Skeletal muscle tissue (tissue), 4 donors: ENCODE results near the gene TNN. TPM values are rescaled to one million over a fixed set of nuclear protein-coding genes. Genes with fewer than 3 reads are reported as not detected.
A peak's percentile ranks its signal among the peaks of the same experiment; 100 is the strongest.

Experiments
- H3K27ac ChIP-seq: one replicate; pipeline ENCODE4 v1.7.0; 2013; ENCODE audit warnings: mild to moderate bottlenecking, low read depth, low read length, inconsistent platforms
- H3K27me3 ChIP-seq, 3 donors: one replicate each; pipeline ENCODE4 v1.7.0; 2013; ENCODE audit warnings: low read length in 3 of 3; ENCODE audit not compliant: control insufficient read depth in 3 of 3, insufficient read depth in 3 of 3
- H3K36me3 ChIP-seq, 3 donors: one replicate each; pipeline ENCODE4 v1.7.0; 2013; ENCODE audit warnings: low read length in 3 of 3; ENCODE audit not compliant: control insufficient read depth in 3 of 3, insufficient read depth in 3 of 3
- H3K4me1 ChIP-seq, 3 donors: one replicate each; pipeline ENCODE4 v1.7.0; 2013; ENCODE audit warnings: low read length in 3 of 3, mild to moderate bottlenecking in 3 of 3; ENCODE audit not compliant: control insufficient read depth in 3 of 3, insufficient read depth in 3 of 3
- H3K4me3 ChIP-seq, 3 donors: one replicate each; pipeline ENCODE4 v1.7.0; 2013; ENCODE audit warnings: low read length in 3 of 3
- H3K9ac ChIP-seq, 3 donors: one replicate each; pipeline ENCODE4 v1.7.0; 2013; ENCODE audit warnings: low read length in 3 of 3, mild to moderate bottlenecking in 3 of 3, moderate library complexity in 2 of 3, low read depth in 1 of 3
- H3K9me3 ChIP-seq, 3 donors: one replicate each; pipeline ENCODE4 v1.7.0; 2013; ENCODE audit warnings: low read length in 3 of 3; ENCODE audit not compliant: control insufficient read depth in 3 of 3
- total RNA-seq: library from RNA; depleted of rRNA; stranded (reverse); fragments of >200 nt; gene quantifications from one replicate; pipeline ENCODE4 v1.2.3, GENCODE V29; 2014
- donor health status: Osteomylitis.

TNN gene
- total RNA-seq, 1 donor from 2014 or later: 5.7 TPM

GRCh38 chr1:175126347-175126746, 58.7 kb downstream of the TNN start:
- no peaks in the 10 kb centered on the region for H3K27me3 ChIP-seq
- H3K4me3 ChIP-seq: no peak overlapping the region
- H3K36me3 ChIP-seq: no peaks in the 10 kb centered on the region
- H3K4me1 ChIP-seq: peaks cover 5 to 15% (median 6%) of the 10 kb centered on the region in 3 donors
- no peak overlapping the region for H3K9ac ChIP-seq
- H3K9me3 ChIP-seq: no peaks in the 10 kb centered on the region
- H3K27ac ChIP-seq: no peak overlapping the region

DNA sequence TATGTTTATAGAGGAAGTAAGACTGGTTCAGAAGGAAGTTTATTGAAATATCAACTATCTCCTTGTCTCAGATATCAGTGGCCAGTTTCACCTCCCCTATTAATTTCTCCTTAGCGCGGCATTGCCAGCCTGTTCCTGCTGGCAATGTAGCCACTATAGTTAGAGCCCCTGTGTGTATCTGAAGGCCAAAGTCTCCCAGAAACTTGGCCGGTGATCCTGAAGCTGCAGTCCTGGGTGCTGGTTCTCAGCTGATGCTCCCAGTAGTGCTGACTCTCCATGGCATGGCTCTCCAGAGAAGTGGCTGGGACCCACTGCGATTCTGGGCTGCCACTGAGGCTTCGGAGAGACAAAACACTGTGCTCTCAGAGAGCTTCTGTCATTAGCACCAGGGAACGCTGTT, 59.9 kb downstream of the TNN start:
- H3K9me3 ChIP-seq: no peaks in the 10 kb centered on the region
- no peaks in the 10 kb centered on the region for H3K27me3 ChIP-seq
- no peak overlapping the region for H3K27ac ChIP-seq
- no peaks in the 10 kb centered on the region for H3K36me3 ChIP-seq
- peaks cover 5 to 15% (median 10%) of the 10 kb centered on the region in 3 donors for H3K4me1 ChIP-seq
- no peak overlapping the region for H3K9ac ChIP-seq
- H3K4me3 ChIP-seq: no peak overlapping the region

GRCh38 chr1:175128523-175128922, 60.9 kb downstream of the TNN start:
- Histone ChIP-seq H3K27me3 (no peaks in the 10 kb centered on the region), H3K9me3 (no peaks in the 10 kb centered on the region), H3K4me1 (peaks cover 5 to 15% (median 12%) of the 10 kb centered on the region in 3 donors), H3K4me3 (no peak overlapping the region), H3K9ac (no peak overlapping the region), H3K27ac (no peak overlapping the region), H3K36me3 (no peaks in the 10 kb centered on the region)

DNA sequence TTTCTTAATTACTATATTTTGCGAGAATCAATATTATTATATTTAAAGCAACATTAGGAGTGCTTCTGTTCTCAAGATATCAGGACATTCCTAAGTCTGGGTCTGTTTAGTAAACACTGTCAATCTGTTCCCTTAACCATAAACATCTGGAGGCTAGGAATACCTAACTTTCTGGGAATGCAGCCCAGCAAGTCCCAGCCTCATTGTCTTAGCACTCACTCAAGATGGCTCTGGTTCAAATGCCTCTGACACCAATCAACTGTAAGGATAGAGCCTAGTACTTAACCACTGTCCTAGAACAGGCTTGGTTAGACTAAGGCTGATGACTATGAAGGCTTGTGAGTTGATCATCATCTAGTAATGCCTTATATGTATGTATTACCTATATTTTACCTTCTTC, 61.5 kb downstream of the TNN start:
- no peaks in the 10 kb centered on the region for H3K9me3 ChIP-seq
- no peak overlapping the region for H3K27ac ChIP-seq
- no peak overlapping the region for H3K9ac ChIP-seq
- no peak overlapping the region for H3K4me3 ChIP-seq
- H3K36me3 ChIP-seq: no peaks in the 10 kb centered on the region
- H3K27me3 ChIP-seq: no peaks in the 10 kb centered on the region
- H3K4me1 ChIP-seq: peaks cover 5 to 15% (median 12%) of the 10 kb centered on the region in 3 donors

DNA sequence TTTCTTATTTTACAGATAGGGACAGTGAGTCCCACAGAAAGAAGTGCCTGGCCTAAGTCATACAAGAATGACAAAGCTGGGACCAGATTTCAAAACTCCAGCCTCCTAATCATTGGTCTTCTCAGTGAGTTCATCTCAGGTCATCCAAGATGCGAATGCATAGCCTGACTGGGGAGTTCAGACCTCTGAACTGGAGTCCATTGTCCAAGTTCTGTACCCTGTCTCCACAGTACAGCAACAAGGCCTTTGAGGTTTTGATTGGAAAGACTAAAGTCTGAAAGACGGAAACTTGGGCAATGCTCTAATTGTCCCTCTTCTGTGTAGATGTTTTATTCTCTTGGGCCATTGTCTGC, 62.0 kb downstream of the TNN start:
- H3K36me3 ChIP-seq: no peaks in the 10 kb centered on the region
- no peak overlapping the region for H3K27ac ChIP-seq
- H3K9ac ChIP-seq: no peak overlapping the region
- H3K4me3 ChIP-seq: no peak overlapping the region
- H3K27me3 ChIP-seq: no peaks in the 10 kb centered on the region
- no peaks in the 10 kb centered on the region for H3K9me3 ChIP-seq
- H3K4me1 ChIP-seq: peaks cover 5 to 15% (median 12%) of the 10 kb centered on the region in 3 donors

GRCh38 chr1:175129997-175130648, 62.5 kb downstream of the TNN start:
- no peaks in the 10 kb centered on the region for H3K9me3 ChIP-seq
- H3K9ac ChIP-seq: no peak overlapping the region
- peaks cover 5 to 15% (median 12%) of the 10 kb centered on the region in 3 donors for H3K4me1 ChIP-seq
- no peak overlapping the region for H3K27ac ChIP-seq
- H3K27me3 ChIP-seq: no peaks in the 10 kb centered on the region
- H3K4me3 ChIP-seq: no peak overlapping the region
- H3K36me3 ChIP-seq: no peaks in the 10 kb centered on the region

DNA sequence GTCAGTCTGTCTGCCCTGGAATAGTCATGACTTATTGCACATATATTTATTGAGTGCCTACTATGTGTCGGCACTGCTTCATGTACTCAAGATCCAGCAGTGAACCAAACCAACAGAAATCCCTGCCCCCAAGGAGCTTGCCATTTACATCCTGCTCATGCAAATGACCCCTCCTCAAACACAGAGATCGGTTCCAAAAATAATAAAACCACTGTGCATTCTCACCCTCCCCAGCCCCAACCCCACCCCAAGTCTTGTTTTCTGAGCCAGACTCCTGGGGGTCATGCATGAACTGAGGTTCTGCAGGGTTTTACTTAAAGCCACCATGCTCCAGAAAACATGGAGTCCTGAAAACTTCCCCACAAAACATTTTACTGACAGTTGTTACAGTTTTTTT, 63.0 kb downstream of the TNN start:
- Histone ChIP-seq H3K4me1 (peaks cover 5 to 15% (median 12%) of the 10 kb centered on the region in 3 donors), H3K27me3 (no peaks in the 10 kb centered on the region), H3K9me3 (no peaks in the 10 kb centered on the region), H3K36me3 (no peaks in the 10 kb centered on the region), H3K9ac (no peak overlapping the region), H3K4me3 (no peak overlapping the region), H3K27ac (peak overlapping the region; percentile 25)

- Histone ChIP-seq H3K9ac (no peak overlapping the region), H3K27me3 (no peaks in the 10 kb centered on the region), H3K36me3 (no peaks in the 10 kb centered on the region), H3K9me3 (no peaks in the 10 kb centered on the region), H3K27ac (peak overlapping the region; percentile 25), H3K4me1 (peaks cover 5 to 15% (median 12%) of the 10 kb centered on the region in 3 donors), H3K4me3 (no peak overlapping the region)
These were observed 63.5 kb downstream of the TNN start for GRCh38 chr1:175131095-175131494.

DNA sequence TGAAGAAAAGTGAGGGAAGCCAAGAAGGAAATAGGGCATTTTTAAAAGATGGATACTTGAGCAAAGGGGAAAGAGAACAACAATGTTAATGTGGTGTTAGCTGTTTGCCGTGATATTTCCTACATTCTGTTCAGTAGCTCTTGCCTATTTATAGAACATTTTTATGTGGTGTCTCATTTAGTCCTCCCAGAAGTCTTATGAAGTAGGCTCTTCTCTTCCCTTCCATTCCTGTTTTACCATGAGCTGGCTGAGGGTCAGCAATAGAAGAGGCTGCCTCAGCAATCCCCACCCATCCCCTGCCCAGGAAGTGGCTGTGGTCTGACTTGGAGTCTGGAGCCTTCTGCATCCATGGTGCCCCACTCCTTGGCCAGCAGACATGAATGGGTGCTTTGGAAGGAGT, 64.8 kb downstream of the TNN start:
- no peaks in the 10 kb centered on the region for H3K27me3 ChIP-seq
- H3K9ac ChIP-seq: no peak overlapping the region
- no peaks in the 10 kb centered on the region for H3K36me3 ChIP-seq
- H3K4me3 ChIP-seq: no peak overlapping the region
- peaks cover 5 to 15% (median 12%) of the 10 kb centered on the region in 3 donors for H3K4me1 ChIP-seq
- no peaks in the 10 kb centered on the region for H3K9me3 ChIP-seq
- no peak overlapping the region for H3K27ac ChIP-seq

DNA sequence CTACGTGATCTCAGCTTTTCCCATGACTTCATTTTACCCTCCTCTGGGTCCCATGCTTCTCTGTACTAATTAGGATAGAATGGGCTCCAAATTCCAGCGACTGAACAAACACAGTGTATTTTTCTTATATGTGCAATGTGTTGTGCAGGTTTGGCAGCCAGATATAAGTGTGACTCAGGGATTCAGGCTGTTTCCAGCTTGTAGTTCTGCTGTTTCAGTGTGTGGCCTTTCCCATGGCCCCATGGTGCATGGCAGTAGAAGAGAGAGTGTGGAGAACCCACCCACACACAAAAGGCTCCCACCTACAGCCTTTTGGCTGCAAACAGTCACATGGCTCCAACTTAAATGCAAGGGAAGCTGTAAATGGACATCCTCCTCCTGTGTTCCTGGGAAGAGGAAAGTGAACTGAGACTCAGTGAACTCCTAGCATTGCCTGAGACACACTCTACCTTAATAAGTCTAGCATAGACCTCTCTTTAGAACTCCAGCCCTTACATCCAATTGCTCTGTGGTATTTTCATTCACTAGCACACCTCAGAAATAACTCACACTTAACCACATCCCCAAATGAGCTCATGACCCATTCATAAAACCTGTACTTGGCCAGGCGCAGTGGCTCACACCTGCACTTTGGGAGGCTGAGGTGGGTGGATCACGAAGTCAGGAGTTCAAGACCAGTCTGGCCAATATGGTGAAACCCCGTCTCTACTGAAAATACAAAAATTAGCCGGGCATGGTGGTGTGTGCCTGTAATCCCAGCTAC, 66.2 kb downstream of the TNN start:
- Histone ChIP-seq H3K9ac (no peak overlapping the region), H3K4me3 (no peak overlapping the region), H3K36me3 (no peaks in the 10 kb centered on the region), H3K27ac (no peak overlapping the region), H3K9me3 (no peaks in the 10 kb centered on the region), H3K4me1 (peaks cover 5 to 10% (median 9%) of the 10 kb centered on the region in 3 donors), H3K27me3 (no peaks in the 10 kb centered on the region)
